SK-N-SH treated with all-trans-retinoic acid at 6 μM for 48 hours (cell line): ENCODE data around the gene KRT75.

Experiments
- ARNTL ChIP-seq: fragments of 450-650 bp; formaldehyde crosslinking; IDR thresholded peaks from 2 replicates; pipeline ENCODE4 v1.5.0; 2020; ENCODE audit warnings: low read depth, mild to moderate bottlenecking, moderate library complexity, borderline replicate concordance
- BACH2 ChIP-seq: fragments of 250-450 bp; sonication (Bioruptor Pico); IDR thresholded peaks from 2 replicates; pipeline ENCODE4 v1.9.0; 2021; ENCODE audit warnings: mild to moderate bottlenecking, borderline replicate concordance
- ISL1 ChIP-seq: fragments of 250-450 bp; sonication (Bioruptor Pico); IDR thresholded peaks from 2 replicates; pipeline ENCODE4 v2.1.2; 2022; ENCODE audit warnings: mild to moderate bottlenecking, moderate library complexity
- RARB ChIP-seq: fragments of 250-450 bp; sonication (Bioruptor Pico); IDR thresholded peaks from 2 replicates; pipeline ENCODE4 v1.8.0; 2021; ENCODE audit warnings: mild to moderate bottlenecking, moderate library complexity
- TCF4 ChIP-seq: fragments of 250-450 bp; sonication (Bioruptor Pico); IDR thresholded peaks from 2 replicates; pipeline ENCODE4 v1.8.0; 2021; ENCODE audit warnings: mild to moderate bottlenecking, moderate library complexity, borderline replicate concordance
- ZC3H10 ChIP-seq: fragments of 250-450 bp; sonication (Bioruptor Pico); IDR thresholded peaks from 2 replicates; pipeline ENCODE4 v1.5.1; 2021; ENCODE audit warnings: mild to moderate bottlenecking, moderate library complexity
- ZNF70 ChIP-seq: fragments of 450-650 bp; formaldehyde crosslinking; IDR thresholded peaks from 2 replicates; pipeline ENCODE4 v1.5.0; 2020; ENCODE audit warnings: mild to moderate bottlenecking, moderate library complexity
- TF ChIP-seq, protein P1 (sequence below): fragments of 250-450 bp; sonication (Bioruptor Pico); IDR thresholded peaks from 2 replicates; pipeline ENCODE4 v1.8.0; 2021; ENCODE audit warnings: low read depth, mild to moderate bottlenecking, moderate library complexity, borderline replicate concordance
- TF ChIP-seq, protein P2 (sequence below): fragments of 250-450 bp; sonication (Bioruptor Pico); IDR thresholded peaks from 2 replicates; pipeline ENCODE4 v1.8.0; 2020; ENCODE audit warnings: mild to moderate bottlenecking, moderate library complexity, borderline replicate concordance

DNA sequence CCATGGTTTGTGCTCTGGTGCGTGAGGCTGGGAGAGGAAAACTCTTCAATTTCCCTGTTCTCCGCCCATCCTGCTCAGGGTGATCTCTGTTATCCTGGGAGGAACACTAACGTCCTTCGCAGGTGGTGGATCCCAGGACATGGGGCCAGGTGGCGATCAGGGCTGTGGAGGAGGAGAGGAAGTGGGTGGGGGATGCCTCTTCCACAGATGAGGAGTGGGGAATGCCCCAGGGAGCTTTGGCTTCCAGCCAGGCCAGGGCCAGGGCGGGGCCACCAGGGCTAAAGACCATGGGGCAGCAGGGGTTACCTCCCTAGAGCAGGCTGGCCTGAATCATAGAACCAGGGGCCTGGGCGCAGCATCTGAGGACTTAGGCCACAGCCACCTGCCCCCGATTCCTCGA is 3.3 kb upstream of the KRT75 start:
- TF ChIP-seq RARB (no peak), ZC3H10 (no peak), ISL1 (no peak), TCF4 (no peak), ZNF70 (CRISPR knock-in tag) (no peak), BACH2 (CRISPR knock-in tag) (no peak), ARNTL (CRISPR knock-in tag) (no peak)
- TF ChIP-seq, protein P1, sequence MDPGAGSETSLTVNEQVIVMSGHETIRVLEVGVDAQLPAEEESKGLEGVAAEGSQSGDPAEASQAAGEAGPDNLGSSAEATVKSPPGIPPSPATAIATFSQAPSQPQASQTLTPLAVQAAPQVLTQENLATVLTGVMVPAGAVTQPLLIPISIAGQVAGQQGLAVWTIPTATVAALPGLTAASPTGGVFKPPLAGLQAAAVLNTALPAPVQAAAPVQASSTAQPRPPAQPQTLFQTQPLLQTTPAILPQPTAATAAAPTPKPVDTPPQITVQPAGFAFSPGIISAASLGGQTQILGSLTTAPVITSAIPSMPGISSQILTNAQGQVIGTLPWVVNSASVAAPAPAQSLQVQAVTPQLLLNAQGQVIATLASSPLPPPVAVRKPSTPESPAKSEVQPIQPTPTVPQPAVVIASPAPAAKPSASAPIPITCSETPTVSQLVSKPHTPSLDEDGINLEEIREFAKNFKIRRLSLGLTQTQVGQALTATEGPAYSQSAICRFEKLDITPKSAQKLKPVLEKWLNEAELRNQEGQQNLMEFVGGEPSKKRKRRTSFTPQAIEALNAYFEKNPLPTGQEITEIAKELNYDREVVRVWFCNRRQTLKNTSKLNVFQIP (CRISPR knock-in tag), result no peak
- TF ChIP-seq, protein P2, sequence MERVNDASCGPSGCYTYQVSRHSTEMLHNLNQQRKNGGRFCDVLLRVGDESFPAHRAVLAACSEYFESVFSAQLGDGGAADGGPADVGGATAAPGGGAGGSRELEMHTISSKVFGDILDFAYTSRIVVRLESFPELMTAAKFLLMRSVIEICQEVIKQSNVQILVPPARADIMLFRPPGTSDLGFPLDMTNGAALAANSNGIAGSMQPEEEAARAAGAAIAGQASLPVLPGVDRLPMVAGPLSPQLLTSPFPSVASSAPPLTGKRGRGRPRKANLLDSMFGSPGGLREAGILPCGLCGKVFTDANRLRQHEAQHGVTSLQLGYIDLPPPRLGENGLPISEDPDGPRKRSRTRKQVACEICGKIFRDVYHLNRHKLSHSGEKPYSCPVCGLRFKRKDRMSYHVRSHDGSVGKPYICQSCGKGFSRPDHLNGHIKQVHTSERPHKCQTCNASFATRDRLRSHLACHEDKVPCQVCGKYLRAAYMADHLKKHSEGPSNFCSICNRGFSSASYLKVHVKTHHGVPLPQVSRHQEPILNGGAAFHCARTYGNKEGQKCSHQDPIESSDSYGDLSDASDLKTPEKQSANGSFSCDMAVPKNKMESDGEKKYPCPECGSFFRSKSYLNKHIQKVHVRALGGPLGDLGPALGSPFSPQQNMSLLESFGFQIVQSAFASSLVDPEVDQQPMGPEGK (CRISPR knock-in tag), result no peak
